ENCODE data around the gene INAFM1.

GRCh38 chr19:47253467-47253881, 21.2 kb upstream of the INAFM1 start:
- TF ChIP-seq CTCF (IDR thresholded peaks at IDR 0.05) (no peak), POLR2A (IDR thresholded peaks at IDR 0.05) (no peak)

Measured in vagina (tissue), 2 donors.